ENCODE measurements around the gene ZSCAN16. TPM values are rescaled to one million over a fixed set of nuclear protein-coding genes. Genes with fewer than 3 reads are reported as not detected.

The ZSCAN16 gene
- total RNA-seq, 1 experiment from 2014 or later, result 5.3 TPM

- H3K4me3 ChIP-seq (ENCODE audit: low read depth in 2 of 2, low read length in 2 of 2), result no peak overlapping the region
- no peaks in the 10 kb centered on the region for H3K9me3 ChIP-seq (ENCODE audit: control insufficient read depth, insufficient read depth, low read depth, low read length)
- CTCF ChIA-PET, result no interaction called here
- in situ Hi-C loops (cut with HindIII; ENCODE audit: low pct_unique_long_range_greater_than_20kb, low sequenced_read_pairs) (no loop called here), intact Hi-C loops (cut with micrococcal nuclease; ENCODE audit: unreplicated experiment) (no loop called here)
- TF ChIP-seq TCF7L2 (IDR thresholded peaks at IDR 0.05; ENCODE audit: low read depth, low read length), result no peak
- no peak overlapping the region for H3K27ac ChIP-seq (ENCODE audit: low read length)
- no peak for ATAC-seq
- no peaks in the 10 kb centered on the region for H3K27me3 ChIP-seq (ENCODE audit: control insufficient read depth, insufficient read depth, low read length)
- H3K4me1 ChIP-seq (ENCODE audit: control insufficient read depth, insufficient read depth, low read length), result no peaks in the 10 kb centered on the region
- no peak for DNase-seq (ENCODE audit: low read depth, low spot score)
- no TSS peak for BruUV-seq (replicated peaks)
- H3K36me3 ChIP-seq (ENCODE audit: control insufficient read depth, insufficient read depth, low read length), result no peaks in the 10 kb centered on the region
- POLR2A ChIA-PET, result no interaction called here
Measured at GRCh38 chr6:28167068-28167467, 42.7 kb downstream of the ZSCAN16 start.

DNA sequence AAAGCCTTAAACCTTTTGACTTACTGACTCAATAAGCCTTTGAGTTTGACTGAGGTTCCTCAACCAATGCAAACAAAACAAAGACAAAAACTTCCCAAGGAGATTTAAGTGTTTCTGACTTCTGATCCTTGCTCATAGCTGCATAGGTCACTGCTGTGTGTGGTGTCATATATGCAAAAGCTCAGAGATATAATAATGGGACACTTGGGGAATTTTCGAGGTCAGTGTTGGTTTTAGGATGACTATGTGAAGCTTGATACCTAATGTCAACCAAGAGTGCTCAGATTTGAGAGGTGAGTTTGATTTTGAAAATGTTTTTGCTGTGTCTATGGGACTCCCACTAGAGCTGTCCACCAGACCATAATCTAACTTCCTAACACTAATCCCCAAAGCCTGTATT, 43.5 kb downstream of the ZSCAN16 start:
- no peaks in the 10 kb centered on the region for H3K36me3 ChIP-seq (ENCODE audit: control insufficient read depth, insufficient read depth, low read length)
- H3K27me3 ChIP-seq (ENCODE audit: control insufficient read depth, insufficient read depth, low read length), result no peaks in the 10 kb centered on the region
- DNase-seq (ENCODE audit: low read depth, low spot score), result no peak
- CTCF ChIA-PET, result no interaction called here
- no peak for ATAC-seq
- BruUV-seq (replicated peaks), result no TSS peak
- POLR2A ChIA-PET, result no interaction called here
- in situ Hi-C loops (cut with HindIII; ENCODE audit: low pct_unique_long_range_greater_than_20kb, low sequenced_read_pairs) (no loop called here), intact Hi-C loops (cut with micrococcal nuclease; ENCODE audit: unreplicated experiment) (no loop called here)
- TF ChIP-seq SIN3A (IDR thresholded peaks at IDR 0.05; ENCODE audit: borderline replicate concordance, insufficient read depth, low read depth, low read length) (no peak), TCF7L2 (IDR thresholded peaks at IDR 0.05; ENCODE audit: low read depth, low read length) (no peak), POLR2AphosphoS5 (IDR thresholded peaks at IDR 0.05; ENCODE audit: low read depth, low read length) (no peak)
- TF ChIP-seq, protein P1, sequence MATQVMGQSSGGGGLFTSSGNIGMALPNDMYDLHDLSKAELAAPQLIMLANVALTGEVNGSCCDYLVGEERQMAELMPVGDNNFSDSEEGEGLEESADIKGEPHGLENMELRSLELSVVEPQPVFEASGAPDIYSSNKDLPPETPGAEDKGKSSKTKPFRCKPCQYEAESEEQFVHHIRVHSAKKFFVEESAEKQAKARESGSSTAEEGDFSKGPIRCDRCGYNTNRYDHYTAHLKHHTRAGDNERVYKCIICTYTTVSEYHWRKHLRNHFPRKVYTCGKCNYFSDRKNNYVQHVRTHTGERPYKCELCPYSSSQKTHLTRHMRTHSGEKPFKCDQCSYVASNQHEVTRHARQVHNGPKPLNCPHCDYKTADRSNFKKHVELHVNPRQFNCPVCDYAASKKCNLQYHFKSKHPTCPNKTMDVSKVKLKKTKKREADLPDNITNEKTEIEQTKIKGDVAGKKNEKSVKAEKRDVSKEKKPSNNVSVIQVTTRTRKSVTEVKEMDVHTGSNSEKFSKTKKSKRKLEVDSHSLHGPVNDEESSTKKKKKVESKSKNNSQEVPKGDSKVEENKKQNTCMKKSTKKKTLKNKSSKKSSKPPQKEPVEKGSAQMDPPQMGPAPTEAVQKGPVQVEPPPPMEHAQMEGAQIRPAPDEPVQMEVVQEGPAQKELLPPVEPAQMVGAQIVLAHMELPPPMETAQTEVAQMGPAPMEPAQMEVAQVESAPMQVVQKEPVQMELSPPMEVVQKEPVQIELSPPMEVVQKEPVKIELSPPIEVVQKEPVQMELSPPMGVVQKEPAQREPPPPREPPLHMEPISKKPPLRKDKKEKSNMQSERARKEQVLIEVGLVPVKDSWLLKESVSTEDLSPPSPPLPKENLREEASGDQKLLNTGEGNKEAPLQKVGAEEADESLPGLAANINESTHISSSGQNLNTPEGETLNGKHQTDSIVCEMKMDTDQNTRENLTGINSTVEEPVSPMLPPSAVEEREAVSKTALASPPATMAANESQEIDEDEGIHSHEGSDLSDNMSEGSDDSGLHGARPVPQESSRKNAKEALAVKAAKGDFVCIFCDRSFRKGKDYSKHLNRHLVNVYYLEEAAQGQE (IDR thresholded peaks at IDR 0.05; ENCODE audit: insufficient read depth in 1 of 2, low read depth in 2 of 2, low read length in 1 of 2), result no peak
- TF ChIP-seq, protein P2, sequence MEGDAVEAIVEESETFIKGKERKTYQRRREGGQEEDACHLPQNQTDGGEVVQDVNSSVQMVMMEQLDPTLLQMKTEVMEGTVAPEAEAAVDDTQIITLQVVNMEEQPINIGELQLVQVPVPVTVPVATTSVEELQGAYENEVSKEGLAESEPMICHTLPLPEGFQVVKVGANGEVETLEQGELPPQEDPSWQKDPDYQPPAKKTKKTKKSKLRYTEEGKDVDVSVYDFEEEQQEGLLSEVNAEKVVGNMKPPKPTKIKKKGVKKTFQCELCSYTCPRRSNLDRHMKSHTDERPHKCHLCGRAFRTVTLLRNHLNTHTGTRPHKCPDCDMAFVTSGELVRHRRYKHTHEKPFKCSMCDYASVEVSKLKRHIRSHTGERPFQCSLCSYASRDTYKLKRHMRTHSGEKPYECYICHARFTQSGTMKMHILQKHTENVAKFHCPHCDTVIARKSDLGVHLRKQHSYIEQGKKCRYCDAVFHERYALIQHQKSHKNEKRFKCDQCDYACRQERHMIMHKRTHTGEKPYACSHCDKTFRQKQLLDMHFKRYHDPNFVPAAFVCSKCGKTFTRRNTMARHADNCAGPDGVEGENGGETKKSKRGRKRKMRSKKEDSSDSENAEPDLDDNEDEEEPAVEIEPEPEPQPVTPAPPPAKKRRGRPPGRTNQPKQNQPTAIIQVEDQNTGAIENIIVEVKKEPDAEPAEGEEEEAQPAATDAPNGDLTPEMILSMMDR (IDR thresholded peaks at IDR 0.05), result no peak
- no peaks in the 10 kb centered on the region for H3K4me1 ChIP-seq (ENCODE audit: control insufficient read depth, insufficient read depth, low read length)
- H3K4me3 ChIP-seq (ENCODE audit: low read depth in 2 of 2, low read length in 2 of 2), result no peak overlapping the region
- no peak overlapping the region for H3K27ac ChIP-seq (ENCODE audit: low read length)
- H3K9me3 ChIP-seq (ENCODE audit: control insufficient read depth, insufficient read depth, low read depth, low read length), result no peaks in the 10 kb centered on the region

GRCh38 chr6:28171271-28171670, 46.9 kb downstream of the ZSCAN16 start:
- no peak overlapping the region for H3K4me3 ChIP-seq (ENCODE audit: low read depth in 2 of 2, low read length in 2 of 2)
- in situ Hi-C loops (cut with HindIII; ENCODE audit: low pct_unique_long_range_greater_than_20kb, low sequenced_read_pairs) (no loop called here), intact Hi-C loops (cut with micrococcal nuclease; ENCODE audit: unreplicated experiment) (no loop called here)
- POLR2A ChIA-PET, result no interaction called here
- TF ChIP-seq, protein P1 (IDR thresholded peaks at IDR 0.05; ENCODE audit: insufficient read depth in 1 of 2, low read depth in 2 of 2, low read length in 1 of 2), result no peak
- TF ChIP-seq POLR2AphosphoS5 (IDR thresholded peaks at IDR 0.05; ENCODE audit: low read depth, low read length), result no peak
- no peaks in the 10 kb centered on the region for H3K4me1 ChIP-seq (ENCODE audit: control insufficient read depth, insufficient read depth, low read length)
- H3K36me3 ChIP-seq (ENCODE audit: control insufficient read depth, insufficient read depth, low read length), result no peaks in the 10 kb centered on the region
- no peak overlapping the region for H3K27ac ChIP-seq (ENCODE audit: low read length)
- DNase-seq (ENCODE audit: low read depth, low spot score), result no peak
- no peaks in the 10 kb centered on the region for H3K9me3 ChIP-seq (ENCODE audit: control insufficient read depth, insufficient read depth, low read depth, low read length)
- no peaks in the 10 kb centered on the region for H3K27me3 ChIP-seq (ENCODE audit: control insufficient read depth, insufficient read depth, low read length)
- BruUV-seq (replicated peaks), result no TSS peak
- no peak for ATAC-seq
- CTCF ChIA-PET, result no interaction called here
